ENCODE data around the gene ZFP57. TPM values are rescaled to one million over a fixed set of nuclear protein-coding genes. Genes with fewer than 3 reads are reported as not detected.

Gene ZFP57
- total RNA-seq, 3 donors from 2014 or later (not counting 1 experiment from before 2014, with no cell fraction given): 2.9 to 12.8 TPM; not detected in 1

GRCh38 chr6:29627755-29628418 lies 53.1 kb downstream of the ZFP57 start:
- no peaks in the 10 kb centered on the region for H3K9me3 Mint-ChIP-seq
- Histone ChIP-seq H3K27ac (ENCODE audit: low read length) (peak overlapping the region; percentile 39), H3K4me3 (ENCODE audit: low read length) (peak overlapping the region; percentile 76), H3K36me3 (ENCODE audit: control insufficient read depth, insufficient read depth, low read length) (no peaks in the 10 kb centered on the region), H3K27me3 (ENCODE audit: control insufficient read depth, insufficient read depth, low read length) (peaks cover 24% of the 10 kb centered on the region), H3K9me3 (ENCODE audit: control insufficient read depth, insufficient read depth, low read length) (no peaks in the 10 kb centered on the region), H3K4me1 (ENCODE audit: control insufficient read depth, insufficient read depth, low read length) (peaks cover 30% of the 10 kb centered on the region)
- peak in 1 of 2 donors; percentile 71 for DNase-seq
- no peak for TF ChIP-seq CTCF (IDR thresholded peaks at IDR 0.05)
- peak overlapping the region in 1 of 2 donors; percentile 6 for H3K27ac Mint-ChIP-seq
- H3K4me1 Mint-ChIP-seq: peaks cover 14 to 32% of the 10 kb centered on the region in 2 donors
- H3K36me3 Mint-ChIP-seq: no peaks in the 10 kb centered on the region
- peak overlapping the region; percentile 90 for H3K4me3 Mint-ChIP-seq
- peaks cover 42 to 63% of the 10 kb centered on the region in 2 donors for H3K27me3 Mint-ChIP-seq (ENCODE audit: low read depth in 2 of 2)
- under 1% methylated on average over 42 of the region's 51 CpGs for WGBS (ENCODE audit: insufficient coverage)
- ATAC-seq: peak; percentile 26 to 33 (median 27)
- intact Hi-C loops (cut with micrococcal nuclease): no loop called here

- ATAC-seq (no peak), DNase-seq (peak in 1 of 2 donors; percentile 10)
- peak overlapping the region; percentile 79 for H3K4me3 Mint-ChIP-seq
- peak overlapping the region; percentile 52 for H3K4me3 ChIP-seq (ENCODE audit: low read length)
- peaks cover 12 to 30% of the 10 kb centered on the region in 2 donors for H3K4me1 Mint-ChIP-seq
- peaks cover 24% of the 10 kb centered on the region for H3K27me3 ChIP-seq (ENCODE audit: control insufficient read depth, insufficient read depth, low read length)
- no peaks in the 10 kb centered on the region for H3K9me3 ChIP-seq (ENCODE audit: control insufficient read depth, insufficient read depth, low read length)
- no peaks in the 10 kb centered on the region for H3K9me3 Mint-ChIP-seq
- 40% methylated on average over 30 of the region's 31 CpGs for WGBS (ENCODE audit: insufficient coverage)
- peak overlapping the region; percentile 39 for H3K27ac ChIP-seq (ENCODE audit: low read length)
- no peak for TF ChIP-seq CTCF (IDR thresholded peaks at IDR 0.05)
- peaks cover 28% of the 10 kb centered on the region for H3K4me1 ChIP-seq (ENCODE audit: control insufficient read depth, insufficient read depth, low read length)
- no peaks in the 10 kb centered on the region for H3K36me3 ChIP-seq (ENCODE audit: control insufficient read depth, insufficient read depth, low read length)
- peaks cover 40 to 65% of the 10 kb centered on the region in 2 donors for H3K27me3 Mint-ChIP-seq (ENCODE audit: low read depth in 2 of 2)
- peak overlapping the region in 1 of 2 donors; percentile 36 for H3K27ac Mint-ChIP-seq
- no peaks in the 10 kb centered on the region for H3K36me3 Mint-ChIP-seq
- intact Hi-C loops (cut with micrococcal nuclease): no loop called here
These were observed 53.8 kb downstream of the ZFP57 start for GRCh38 chr6:29626948-29627754.

GRCh38 chr6:29625337-29625930 lies 55.5 kb downstream of the ZFP57 start:
- Mint-ChIP-seq H3K36me3 (no peaks in the 10 kb centered on the region), H3K4me3 (no peak overlapping the region), H3K27ac (no peak overlapping the region), H3K4me1 (peaks cover 0 to 17% of the 10 kb centered on the region in 2 donors), H3K9me3 (no peaks in the 10 kb centered on the region), H3K27me3 (ENCODE audit: low read depth in 2 of 2) (peaks cover 23 to 54% of the 10 kb centered on the region in 2 donors)
- peaks cover 18% of the 10 kb centered on the region for H3K4me1 ChIP-seq (ENCODE audit: control insufficient read depth, insufficient read depth, low read length)
- H3K27me3 ChIP-seq (ENCODE audit: control insufficient read depth, insufficient read depth, low read length): peaks cover 8% of the 10 kb centered on the region
- H3K27ac ChIP-seq (ENCODE audit: low read length): no peak overlapping the region
- TF ChIP-seq CTCF (IDR thresholded peaks at IDR 0.05): no peak
- ATAC-seq (no peak), DNase-seq (no peak)
- intact Hi-C loops (cut with micrococcal nuclease): no loop called here
- WGBS (ENCODE audit: insufficient coverage): 72% methylated on average over 7 of the region's 7 CpGs
- no peak overlapping the region for H3K4me3 ChIP-seq (ENCODE audit: low read length)
- H3K36me3 ChIP-seq (ENCODE audit: control insufficient read depth, insufficient read depth, low read length): no peaks in the 10 kb centered on the region
- H3K9me3 ChIP-seq (ENCODE audit: control insufficient read depth, insufficient read depth, low read length): no peaks in the 10 kb centered on the region

Data from natural killer cell (primary cell).